Dermis microvascular lymphatic vessel endothelial cell (primary cell): ENCODE measurements around the gene ACAN. TPM values are rescaled to one million over a fixed set of nuclear protein-coding genes. Genes with fewer than 3 reads are reported as not detected.
"Not testable (repeated sequence)": the region's sequence is repeated elsewhere in the genome, so short reads cannot be mapped to it uniquely, and the experiment has no call there.

Experiments used
- DNase-seq, 2 donors: peaks; one replicate each; pipeline versions ENCODE4 v3.0.0 to v3.0.0-alpha.2; 2010; ENCODE audit warnings: low read depth in 2 of 2
- total RNA-seq: library from RNA; depleted of rRNA; stranded (reverse); fragments of >200 nt; gene quantifications from 2 replicates; pipeline ENCODE4 v1.2.1, GENCODE V29; 2014

Gene ACAN
- total RNA-seq, 1 donor from 2014 or later: not detected

- DNase-seq: no peak
These were observed 117.1 kb downstream of the ACAN start for GRCh38 chr15:88920186-88920891.

GRCh38 chr15:88920892-88921435 lies 117.7 kb downstream of the ACAN start:
- not testable (repeated sequence) for DNase-seq

Other genes starting within 250 kb of the ACAN start
- gene AEN, start 182.1 kb upstream of the ACAN start, total RNA-seq: 42.7 and 46.8 TPM in 2 replicates
- gene ISG20, start 164.4 kb upstream of the ACAN start, total RNA-seq: 29.8 and 36.8 TPM in 2 replicates
- gene HAPLN3, start 92.1 kb downstream of the ACAN start, total RNA-seq: 64.8 and 119 TPM in 2 replicates
- gene MFGE8, start 109.9 kb downstream of the ACAN start, total RNA-seq: 26.7 and 50.3 TPM in 2 replicates